SKM-1 treated with dmso at 0.1 percent for 144 hours (cell line): ENCODE results near the gene CALML5.

ENCODE experiments used
- DNase-seq: peaks from one replicate; lab custom pipeline; 2025; ENCODE audit not compliant: unreplicated experiment; lab: John Stamatoyannopoulos, UW

Gene CALML5

DNA sequence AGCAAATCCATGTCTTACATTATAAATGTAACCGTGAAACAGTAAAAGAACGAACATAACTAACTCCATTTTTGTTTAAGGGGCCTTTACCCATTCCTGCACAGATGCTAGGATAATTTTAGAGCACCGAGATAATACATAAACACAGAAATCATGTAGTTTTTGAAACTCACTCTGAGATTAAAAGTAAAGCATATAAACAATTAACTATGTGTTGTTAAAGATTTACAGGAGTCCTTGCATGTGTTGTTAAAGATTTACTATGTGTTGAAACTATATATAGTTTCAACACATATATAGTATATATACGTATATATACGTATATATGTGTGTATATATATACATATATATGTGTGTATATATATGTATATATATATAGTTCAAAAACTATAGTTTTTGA is 18.2 kb upstream of the CALML5 start:
- no peak for DNase-seq

GRCh38 chr10:5515948-5516761 is 16.8 kb upstream of the CALML5 start:
- no peak for DNase-seq

DNA sequence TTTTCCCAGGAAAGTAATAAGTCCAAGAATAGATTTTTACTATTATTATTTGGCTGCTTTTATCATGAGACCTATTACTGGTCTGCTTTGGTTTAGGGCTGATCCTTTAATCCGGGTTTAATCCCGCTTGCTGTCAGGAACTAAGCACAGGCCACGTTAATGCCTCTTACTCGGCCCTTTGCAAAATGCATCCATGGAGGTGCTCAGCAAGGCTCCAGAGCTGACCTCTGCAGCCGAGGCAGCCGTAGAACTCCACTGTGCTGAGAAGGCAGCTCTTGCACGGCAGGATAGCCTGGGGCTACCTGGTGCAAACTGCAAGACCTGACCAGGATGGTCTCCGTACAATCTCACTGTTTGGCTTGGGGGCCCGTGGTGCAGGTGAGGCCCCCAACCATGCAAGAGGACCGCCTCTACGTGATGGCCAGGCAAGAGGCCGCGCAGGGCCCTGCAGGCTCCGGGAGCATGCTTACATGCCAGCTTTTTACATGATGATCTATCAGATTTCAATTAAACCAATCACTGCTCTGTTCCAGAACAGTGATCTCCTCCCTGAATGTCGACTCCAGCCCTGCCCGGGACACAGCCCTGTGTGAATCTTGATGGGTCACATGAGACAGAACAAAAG is 15.0 kb upstream of the CALML5 start:
- no peak for DNase-seq

DNA sequence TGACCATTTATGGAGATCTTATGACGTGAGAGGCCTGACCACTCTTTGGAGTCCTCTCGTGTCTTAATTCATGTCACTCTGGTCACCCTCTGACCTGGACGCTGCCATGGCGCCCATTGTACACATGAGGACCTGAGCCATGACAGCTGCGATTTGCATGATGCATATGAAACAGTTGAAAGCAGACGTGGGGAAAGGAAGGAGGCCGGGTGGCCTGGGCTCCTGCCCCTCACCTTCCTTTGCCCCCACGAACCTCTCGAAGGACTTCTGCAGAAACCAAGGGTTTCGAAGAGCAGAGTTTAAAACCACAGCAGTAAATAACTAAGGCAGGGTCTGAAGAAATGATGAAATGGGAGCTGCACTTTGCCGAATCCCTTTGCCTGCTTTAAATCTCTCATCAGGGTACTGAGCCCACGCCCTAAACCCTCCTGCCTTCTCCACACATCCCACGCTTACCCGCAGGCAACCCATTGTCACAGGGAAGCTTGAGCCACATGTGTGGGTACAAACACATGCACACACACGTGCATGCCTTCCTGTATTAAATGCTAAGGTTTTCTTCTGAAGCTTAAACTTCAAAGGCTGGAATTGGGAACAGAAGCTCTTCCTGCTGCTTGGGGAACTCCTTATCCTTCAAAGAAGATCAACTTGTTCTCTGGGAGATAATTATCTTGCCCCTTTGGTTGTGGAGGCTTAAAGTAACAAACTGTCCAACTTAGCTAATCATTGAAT is 13.7 kb upstream of the CALML5 start:
- no peak for DNase-seq

DNA sequence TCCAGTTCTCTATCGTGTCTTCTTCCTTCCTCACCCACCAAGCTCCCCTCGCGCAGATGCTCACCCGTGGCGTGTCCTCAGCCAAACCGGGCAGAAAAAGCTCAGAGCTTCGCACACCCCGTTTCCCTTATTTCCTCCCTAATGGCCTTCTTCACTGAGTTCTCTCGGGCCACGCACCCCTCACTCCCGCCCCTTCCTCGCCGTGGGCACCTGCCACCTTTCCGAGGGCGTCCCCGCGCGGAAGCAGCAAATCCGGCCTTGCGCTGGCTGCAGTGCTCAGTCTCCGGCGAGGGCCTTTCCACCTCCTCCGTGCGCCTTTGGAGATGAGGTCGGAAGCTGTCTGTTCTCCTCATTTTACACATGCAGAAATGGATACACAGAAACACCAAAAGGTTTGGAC is 13.0 kb upstream of the CALML5 start:
- no peak for DNase-seq

DNA sequence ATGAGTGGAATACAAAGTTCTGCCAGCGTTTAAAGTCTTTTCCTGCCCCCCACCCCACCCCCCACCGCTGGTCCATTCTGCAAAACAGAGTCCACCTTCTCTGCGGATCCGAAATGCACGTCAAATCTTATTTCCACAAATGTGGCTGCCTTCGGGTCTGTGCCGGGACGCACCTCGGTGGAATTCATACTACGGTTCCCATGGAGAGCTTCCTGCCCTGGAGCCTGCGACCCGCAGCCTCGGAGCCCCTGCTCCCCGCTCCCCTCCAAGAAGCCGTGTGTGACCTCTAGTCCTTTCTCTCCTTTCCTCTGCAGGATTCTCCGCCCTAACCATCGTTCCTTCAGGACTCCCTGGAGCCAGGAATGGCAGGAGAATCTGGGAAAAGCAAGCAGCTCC is 12.5 kb upstream of the CALML5 start:
- no peak for DNase-seq

- no peak for DNase-seq
Observed at GRCh38 chr10:5511231-5511884, 12.0 kb upstream of the CALML5 start.

GRCh38 chr10:5510281-5511072 is 11.1 kb upstream of the CALML5 start:
- DNase-seq: no peak

GRCh38 chr10:5509691-5510090 is 10.3 kb upstream of the CALML5 start:
- DNase-seq: no peak

DNA sequence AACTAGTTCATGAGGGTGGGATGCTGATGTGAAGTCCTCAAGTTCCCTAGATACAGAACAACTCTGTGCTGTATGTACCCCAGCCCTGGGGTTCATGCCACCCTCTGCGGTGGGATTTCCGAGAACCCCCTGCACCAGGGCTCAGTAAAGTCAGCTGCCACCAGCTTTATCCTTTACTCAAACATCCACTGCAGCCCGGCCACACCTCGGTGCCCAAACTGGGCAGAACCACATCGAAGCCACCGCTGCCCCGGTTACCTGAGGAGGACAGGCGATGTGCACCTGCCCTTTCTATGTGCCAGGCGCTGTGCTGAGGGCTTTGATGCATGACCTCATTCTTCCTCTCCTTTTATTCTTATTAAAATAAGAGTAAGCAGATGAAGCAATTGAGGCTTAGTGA is 9.9 kb upstream of the CALML5 start:
- DNase-seq: no peak

- DNase-seq: no peak
Observed at GRCh38 chr10:5508786-5509185, 9.4 kb upstream of the CALML5 start.

GRCh38 chr10:5508161-5508604 is 8.8 kb upstream of the CALML5 start:
- DNase-seq: no peak

DNA sequence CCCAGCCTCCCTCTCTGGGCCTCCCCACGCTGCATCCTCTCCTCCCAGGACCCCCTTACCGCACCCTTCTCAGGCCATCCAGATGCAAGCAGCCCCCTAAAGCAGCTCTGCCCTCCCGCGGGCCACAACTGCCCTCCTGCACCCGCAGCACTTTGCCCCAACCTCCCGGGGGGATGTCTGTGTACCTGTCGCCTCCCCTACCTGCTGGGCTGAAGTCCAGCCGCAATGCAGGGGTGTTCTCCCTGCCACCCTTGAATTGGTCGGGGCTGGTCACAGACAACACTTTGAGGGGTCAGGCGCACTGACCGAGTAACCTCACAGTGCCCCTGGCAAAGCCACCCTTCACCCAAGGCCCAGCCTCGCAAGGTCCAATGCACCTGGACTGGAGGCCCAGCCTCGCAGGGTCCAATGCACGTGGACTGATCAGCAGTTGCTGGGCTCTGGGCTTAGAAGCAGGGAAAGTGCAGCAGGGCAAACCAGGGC is 8.3 kb upstream of the CALML5 start:
- DNase-seq: no peak

DNA sequence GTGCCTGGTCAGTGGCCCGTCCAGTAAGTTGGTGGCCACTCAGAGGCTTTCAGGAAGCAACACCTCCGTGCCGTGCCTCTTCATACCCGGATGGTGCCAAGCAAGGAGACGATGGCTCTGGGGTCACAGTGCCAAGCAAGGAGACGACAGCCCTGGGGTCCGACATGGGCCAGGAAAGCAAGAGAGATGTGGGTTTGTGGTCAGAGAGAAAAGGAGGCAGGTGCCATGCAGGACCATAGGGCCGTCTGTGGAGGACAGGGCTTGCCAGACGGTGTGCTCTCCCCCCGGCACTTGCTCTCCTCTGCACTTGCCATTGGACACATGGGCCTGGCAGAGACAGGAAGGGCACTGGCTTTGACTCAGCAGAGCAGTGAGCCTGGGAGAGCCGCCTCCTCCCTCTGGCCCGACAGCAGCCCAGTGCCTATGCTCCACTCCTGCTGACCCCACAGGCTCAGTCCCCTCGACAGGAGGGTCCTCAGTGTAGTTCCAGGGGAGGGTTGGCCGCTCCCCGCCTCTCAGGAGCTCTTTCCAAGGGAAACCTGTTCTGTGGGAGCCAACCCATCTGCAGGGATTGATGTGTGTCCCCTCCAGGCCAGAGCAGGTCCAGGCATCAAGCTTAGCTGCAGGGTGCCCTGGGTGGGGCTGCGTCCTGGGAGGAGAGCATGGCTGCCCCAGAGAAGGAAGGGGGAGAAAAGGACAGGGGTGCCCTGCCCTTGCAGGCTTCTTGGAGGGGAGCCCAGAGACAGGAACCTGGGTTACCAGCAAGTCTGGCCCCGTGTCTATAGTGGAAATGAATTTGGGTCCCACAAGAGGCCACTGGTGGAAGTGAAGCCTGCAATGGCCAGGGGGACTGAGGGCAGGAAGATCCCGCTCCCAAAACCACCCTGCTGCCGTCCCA is 7.6 kb upstream of the CALML5 start:
- DNase-seq: no peak

GRCh38 chr10:5506246-5506645 is 6.9 kb upstream of the CALML5 start:
- DNase-seq: no peak

- DNase-seq: no peak
Observed at GRCh38 chr10:5504146-5505072, 5.0 kb upstream of the CALML5 start.

DNA sequence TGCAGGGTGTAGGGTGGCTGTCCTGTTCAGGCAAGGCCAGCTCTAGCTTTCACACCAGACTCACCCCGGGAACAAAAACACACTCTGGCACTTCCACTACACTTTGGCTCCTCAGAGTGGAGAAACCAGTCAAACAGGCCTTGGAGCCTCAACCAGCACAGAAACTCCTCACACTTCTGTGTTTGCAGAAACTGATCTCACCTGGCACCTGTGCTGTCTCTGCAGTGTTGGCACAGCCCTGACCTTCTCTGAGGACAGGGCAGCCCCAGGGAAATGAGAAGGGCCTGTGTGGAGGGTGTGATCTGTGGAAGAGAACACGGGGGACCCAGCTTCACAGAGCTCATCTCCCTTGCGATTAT is 4.1 kb upstream of the CALML5 start:
- DNase-seq: no peak
